ENCODE data around the gene ZNF813. TPM values are rescaled to one million over a fixed set of nuclear protein-coding genes. Genes with fewer than 3 reads are reported as not detected.

The ZNF813 gene
- total RNA-seq, 1 experiment from 2014 or later = not detected

GRCh38 chr19:53462861-53463260, 4.7 kb upstream of the ZNF813 start:
- no peak overlapping the region for H2AFZ ChIP-seq (ENCODE audit: low read depth, low read length, poor library complexity, severe bottlenecking)
- H3K27me3 ChIP-seq (ENCODE audit: insufficient read depth, low read length) = no peaks in the 10 kb centered on the region
- no peaks in the 10 kb centered on the region for H3K4me1 ChIP-seq (ENCODE audit: control insufficient read depth in 1 of 2, insufficient read depth in 2 of 2, low read length in 2 of 2)
- ChIA-PET RAD21 (ENCODE audit: low non-redundant PET in 1 of 2, low total read pairs in 2 of 2, uncharacterized antibody in 2 of 2, unreplicated experiment in 2 of 2) (no interaction called here), POLR2A (no interaction called here), CTCF (no interaction called here)
- ATAC-seq (no peak), DNase-seq (ENCODE audit: low read depth, low spot score) (no peak)
- no peaks in the 10 kb centered on the region for H3K9me2 ChIP-seq (ENCODE audit: insufficient read depth)
- no peaks in the 10 kb centered on the region for H3K79me2 ChIP-seq (ENCODE audit: insufficient read depth, low read length)
- H3K4me2 ChIP-seq (ENCODE audit: low read length) = no peak overlapping the region
- no TSS peak for BruUV-seq (replicated peaks)
- H3K36me3 ChIP-seq (ENCODE audit: control insufficient read depth in 1 of 2, insufficient read depth in 2 of 2, low read length in 2 of 2) = no peaks in the 10 kb centered on the region
- intact Hi-C loops (cut with micrococcal nuclease) = no loop called here
- H3K4me3 ChIP-seq (replicated peaks in 1 of 2; ENCODE audit: low read depth in 1 of 2, low read length in 2 of 2) = no peak overlapping the region
- H3K9me3 ChIP-seq (ENCODE audit: control insufficient read depth in 1 of 2, insufficient read depth in 1 of 2, low read depth in 1 of 2, low read length in 2 of 2) = peaks cover 5 to 7% of the 10 kb centered on the region in 2 experiments; a peak in 2 of 4 replicates
- H3K27ac ChIP-seq (ENCODE audit: low read depth, low read length) = no peak overlapping the region
- no peak overlapping the region for H3K9ac ChIP-seq (ENCODE audit: low read length)
- H4K20me1 ChIP-seq (ENCODE audit: insufficient read depth) = no peaks in the 10 kb centered on the region
- no peak for TF ChIP-seq ZNF274 (IDR thresholded peaks at IDR 0.05; ENCODE audit: low read depth, low read length)
- no peak for TF ChIP-seq CTCF (IDR thresholded peaks at IDR 0.05 in 2 of 3, conservative IDR thresholded peaks at IDR 0.05 in 1 of 3; ENCODE audit: borderline replicate concordance in 1 of 3, insufficient read depth in 1 of 3, low read depth in 2 of 3, low read length in 2 of 3)
- TF ChIP-seq EGR1 (IDR thresholded peaks at IDR 0.05; ENCODE audit: low read depth) = no peak
- TF ChIP-seq JUND (IDR thresholded peaks at IDR 0.05) = no peak
- TF ChIP-seq SIN3A (IDR thresholded peaks at IDR 0.05; ENCODE audit: low read depth) = no peak
- no peak for TF ChIP-seq SRF (IDR thresholded peaks at IDR 0.05; ENCODE audit: low read depth)
- TF ChIP-seq FOSL1 (IDR thresholded peaks at IDR 0.05; ENCODE audit: low read depth) = no peak
- TF ChIP-seq EZH2 (IDR thresholded peaks at IDR 0.05) = no peak
- no peak for TF ChIP-seq CEBPB (IDR thresholded peaks at IDR 0.05; ENCODE audit: low read depth)

GRCh38 chr19:53463263-53463662, 4.3 kb upstream of the ZNF813 start:
- no peak overlapping the region for H3K4me3 ChIP-seq (replicated peaks in 1 of 2; ENCODE audit: low read depth in 1 of 2, low read length in 2 of 2)
- ChIA-PET POLR2A (no interaction called here), CTCF (no interaction called here), RAD21 (ENCODE audit: low non-redundant PET in 1 of 2, low total read pairs in 2 of 2, uncharacterized antibody in 2 of 2, unreplicated experiment in 2 of 2) (no interaction called here)
- H3K79me2 ChIP-seq (ENCODE audit: insufficient read depth, low read length) = no peaks in the 10 kb centered on the region
- BruUV-seq (replicated peaks) = no TSS peak
- no peaks in the 10 kb centered on the region for H3K36me3 ChIP-seq (ENCODE audit: control insufficient read depth in 1 of 2, insufficient read depth in 2 of 2, low read length in 2 of 2)
- intact Hi-C loops (cut with micrococcal nuclease) = no loop called here
- no peaks in the 10 kb centered on the region for H3K9me2 ChIP-seq (ENCODE audit: insufficient read depth)
- ATAC-seq (no peak), DNase-seq (ENCODE audit: low read depth, low spot score) (no peak)
- no peaks in the 10 kb centered on the region for H4K20me1 ChIP-seq (ENCODE audit: insufficient read depth)
- H3K9ac ChIP-seq (ENCODE audit: low read length) = no peak overlapping the region
- no peak overlapping the region for H3K4me2 ChIP-seq (ENCODE audit: low read length)
- no peak overlapping the region for H3K27ac ChIP-seq (ENCODE audit: low read depth, low read length)
- H3K4me1 ChIP-seq (ENCODE audit: control insufficient read depth in 1 of 2, insufficient read depth in 2 of 2, low read length in 2 of 2) = no peaks in the 10 kb centered on the region
- H3K9me3 ChIP-seq (ENCODE audit: control insufficient read depth in 1 of 2, insufficient read depth in 1 of 2, low read depth in 1 of 2, low read length in 2 of 2) = peaks cover under 1 to 7% of the 10 kb centered on the region in 2 experiments; a peak in 2 of 4 replicates
- H3K27me3 ChIP-seq (ENCODE audit: insufficient read depth, low read length) = no peaks in the 10 kb centered on the region
- no peak overlapping the region for H2AFZ ChIP-seq (ENCODE audit: low read depth, low read length, poor library complexity, severe bottlenecking)
- TF ChIP-seq EZH2 (IDR thresholded peaks at IDR 0.05) (no peak), ZNF274 (IDR thresholded peaks at IDR 0.05; ENCODE audit: low read depth, low read length) (no peak), SRF (IDR thresholded peaks at IDR 0.05; ENCODE audit: low read depth) (no peak), RAD21 (IDR thresholded peaks at IDR 0.05; ENCODE audit: low read depth) (no peak), EGR1 (IDR thresholded peaks at IDR 0.05; ENCODE audit: low read depth) (no peak), CTCF (IDR thresholded peaks at IDR 0.05 in 2 of 3, conservative IDR thresholded peaks at IDR 0.05 in 1 of 3; ENCODE audit: borderline replicate concordance in 1 of 3, insufficient read depth in 1 of 3, low read depth in 2 of 3, low read length in 2 of 3) (no peak), EZH2phosphoT487 (IDR thresholded peaks at IDR 0.05; ENCODE audit: borderline replicate concordance) (no peak), ZFX (IDR thresholded peaks at IDR 0.05) (no peak), ELF1 (IDR thresholded peaks at IDR 0.05; ENCODE audit: borderline replicate concordance, low read depth) (no peak)
- TF ChIP-seq, protein P1, sequence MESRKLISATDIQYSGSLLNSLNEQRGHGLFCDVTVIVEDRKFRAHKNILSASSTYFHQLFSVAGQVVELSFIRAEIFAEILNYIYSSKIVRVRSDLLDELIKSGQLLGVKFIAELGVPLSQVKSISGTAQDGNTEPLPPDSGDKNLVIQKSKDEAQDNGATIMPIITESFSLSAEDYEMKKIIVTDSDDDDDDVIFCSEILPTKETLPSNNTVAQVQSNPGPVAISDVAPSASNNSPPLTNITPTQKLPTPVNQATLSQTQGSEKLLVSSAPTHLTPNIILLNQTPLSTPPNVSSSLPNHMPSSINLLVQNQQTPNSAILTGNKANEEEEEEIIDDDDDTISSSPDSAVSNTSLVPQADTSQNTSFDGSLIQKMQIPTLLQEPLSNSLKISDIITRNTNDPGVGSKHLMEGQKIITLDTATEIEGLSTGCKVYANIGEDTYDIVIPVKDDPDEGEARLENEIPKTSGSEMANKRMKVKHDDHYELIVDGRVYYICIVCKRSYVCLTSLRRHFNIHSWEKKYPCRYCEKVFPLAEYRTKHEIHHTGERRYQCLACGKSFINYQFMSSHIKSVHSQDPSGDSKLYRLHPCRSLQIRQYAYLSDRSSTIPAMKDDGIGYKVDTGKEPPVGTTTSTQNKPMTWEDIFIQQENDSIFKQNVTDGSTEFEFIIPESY (IDR thresholded peaks at IDR 0.05; ENCODE audit: extremely low read depth, insufficient replicate concordance, low read length) = no peak
- TF ChIP-seq, protein P2, sequence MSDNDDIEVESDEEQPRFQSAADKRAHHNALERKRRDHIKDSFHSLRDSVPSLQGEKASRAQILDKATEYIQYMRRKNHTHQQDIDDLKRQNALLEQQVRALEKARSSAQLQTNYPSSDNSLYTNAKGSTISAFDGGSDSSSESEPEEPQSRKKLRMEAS (IDR thresholded peaks at IDR 0.05) = no peak
